Hepatocyte (in vitro differentiated cells): ENCODE results near the gene PIGS. TPM values are rescaled to one million over a fixed set of nuclear protein-coding genes. Genes with fewer than 3 reads are reported as not detected.

Experiments
- DNase-seq: peaks from one replicate; pipeline ENCODE4 v3.0.0-alpha.2; 2016; ENCODE audit warnings: low spot score
- H2AFZ ChIP-seq: fragments of 200-600 bp; sonication (generic); 2 replicates; pipeline ENCODE4 v1.6.0; 2016; ENCODE audit warnings: antibody characterized with exemption, mild to moderate bottlenecking
- H3K27ac ChIP-seq: fragments of 200-600 bp; sonication (generic); 2 replicates; pipeline ENCODE4 v1.5.1; 2016; ENCODE audit warnings: mild to moderate bottlenecking
- H3K27me3 ChIP-seq: fragments of 200-600 bp; sonication (generic); 2 replicates; pipeline ENCODE4 v1.6.1; 2016
- H3K36me3 ChIP-seq: fragments of 200-600 bp; sonication (generic); replicated peaks from 2 replicates; pipeline ENCODE4 v1.5.1; 2016; ENCODE audit warnings: low read depth; ENCODE audit not compliant: insufficient read depth
- H3K4me1 ChIP-seq: fragments of 200-600 bp; sonication (generic); 2 replicates; pipeline ENCODE4 v1.5.1; 2016; ENCODE audit warnings: mild to moderate bottlenecking, moderate library complexity; ENCODE audit not compliant: insufficient read depth
- H3K4me2 ChIP-seq: fragments of 200-600 bp; sonication (generic); 2 replicates; pipeline ENCODE4 v1.6.0; 2016
- H3K4me3 ChIP-seq: fragments of 200-600 bp; sonication (generic); 2 replicates; pipeline ENCODE4 v1.5.1; 2016; ENCODE audit warnings: mild to moderate bottlenecking
- H3K79me2 ChIP-seq: fragments of 200-600 bp; sonication (generic); 2 replicates; pipeline ENCODE4 v1.6.0; 2017; ENCODE audit warnings: mild to moderate bottlenecking
- H3K9me2 ChIP-seq: fragments of 200-600 bp; sonication (generic); replicated peaks from 2 replicates; pipeline ENCODE4 v1.6.0; 2017; ENCODE audit warnings: mild to moderate bottlenecking; ENCODE audit not compliant: insufficient read depth
- H3K9me3 ChIP-seq: fragments of 200-600 bp; sonication (generic); 2 replicates; pipeline ENCODE4 v1.5.1; 2016; ENCODE audit warnings: low read depth, mild to moderate bottlenecking
- H4K20me1 ChIP-seq: fragments of 200-600 bp; sonication (generic); 2 replicates; pipeline ENCODE4 v1.6.0; 2016; ENCODE audit warnings: mild to moderate bottlenecking; ENCODE audit not compliant: insufficient read depth, poor library complexity, severe bottlenecking
- EZH2 ChIP-seq: fragments of 200-600 bp; sonication (generic); IDR thresholded peaks from 2 replicates; pipeline ENCODE4 v1.6.1; 2016; ENCODE audit warnings: antibody characterized with exemption, mild to moderate bottlenecking, borderline replicate concordance
- EZH2phosphoT487 ChIP-seq: fragments of 200-600 bp; sonication (generic); IDR thresholded peaks from one replicate; pipeline ENCODE4 v1.6.1; 2018; ENCODE audit warnings: antibody characterized with exemption, mild to moderate bottlenecking, low read depth, moderate library complexity; ENCODE audit not compliant: unreplicated experiment, severe bottlenecking
- WGBS: methylation state at CpG from one replicate; pipeline ENCODE4 v1.1.6; 2016; ENCODE audit warnings: low lambda C conversion rate; ENCODE audit errors: missing lambda C conversion rate; 5-methylcytosine and 5-hydroxymethylcytosine counted together
- polyA plus RNA-seq: library from polyadenylated mRNA; unstranded; fragments of >200 nt; fragmentation: Nextera tagmentation; extraction: Ambion mirVana; gene quantifications from 2 replicates; pipeline ENCODE4 v1.2.1, GENCODE V29; 2016
- total RNA-seq: library from RNA; depleted of rRNA; stranded (reverse); fragments of >200 nt; gene quantifications from 2 replicates; pipeline ENCODE4 v1.2.3, GENCODE V29; 2014
- TF ChIP-seq, protein P1 (sequence below): fragments of 200-600 bp; sonication (generic); IDR thresholded peaks from 2 replicates; pipeline ENCODE4 v1.5.1; 2016; ENCODE audit warnings: antibody characterized with exemption, mild to moderate bottlenecking; ENCODE audit not compliant: poor library complexity

Gene PIGS
- total and polyA plus RNA-seq, 2 experiments from 2014 or later = 59.1 to 65.4 TPM

DNA sequence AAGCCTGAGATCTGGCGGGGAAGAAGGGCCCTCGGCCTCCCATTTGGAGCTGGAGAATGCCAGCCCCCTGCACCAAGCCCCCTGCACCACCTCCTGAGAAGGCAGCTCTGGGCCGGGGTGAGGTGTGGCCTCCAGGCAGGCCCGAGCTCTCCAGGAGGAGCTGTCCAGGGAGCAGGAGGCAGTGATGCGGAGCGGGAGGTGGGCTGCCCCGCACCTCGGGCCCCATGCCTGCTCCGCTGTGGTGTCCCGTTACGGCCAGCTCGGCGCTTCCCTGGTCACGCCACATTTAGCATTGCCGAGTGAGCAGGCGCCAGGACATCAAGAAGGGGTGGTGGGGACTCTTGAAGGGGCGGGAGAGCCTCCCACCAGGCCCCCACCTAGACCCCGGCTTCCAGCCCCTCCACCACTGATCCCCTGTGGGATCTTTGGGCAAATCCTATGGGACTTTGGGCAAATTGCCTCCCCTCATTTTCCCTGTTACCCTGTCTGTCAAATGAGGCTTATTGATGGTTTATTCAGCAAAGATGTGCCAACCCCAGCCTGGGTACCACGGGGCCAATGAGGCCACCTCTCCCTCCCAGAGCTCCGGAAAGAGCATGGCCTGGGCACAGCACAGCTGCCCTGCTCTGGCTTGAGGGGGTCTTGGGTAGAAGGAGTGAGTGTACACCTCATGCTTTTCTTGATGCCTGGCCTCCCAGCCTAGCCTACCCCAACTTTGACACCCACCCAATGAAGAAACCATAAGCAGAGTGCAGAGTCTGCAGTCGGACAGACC lies 49.8 kb downstream of the PIGS start:
- Histone ChIP-seq H3K27ac (no peak overlapping the region), H3K36me3 (no peaks in the 10 kb centered on the region), H3K4me1 (peaks cover 16% of the 10 kb centered on the region), H3K79me2 (no peaks in the 10 kb centered on the region), H3K27me3 (no peaks in the 10 kb centered on the region), H3K9me2 (no peaks in the 10 kb centered on the region), H3K4me2 (no peak overlapping the region), H3K4me3 (no peak overlapping the region), H2AFZ (no peak overlapping the region), H4K20me1 (no peaks in the 10 kb centered on the region), H3K9me3 (no peaks in the 10 kb centered on the region)
- TF ChIP-seq EZH2 (no peak), EZH2phosphoT487 (no peak)
- TF ChIP-seq, protein P1, sequence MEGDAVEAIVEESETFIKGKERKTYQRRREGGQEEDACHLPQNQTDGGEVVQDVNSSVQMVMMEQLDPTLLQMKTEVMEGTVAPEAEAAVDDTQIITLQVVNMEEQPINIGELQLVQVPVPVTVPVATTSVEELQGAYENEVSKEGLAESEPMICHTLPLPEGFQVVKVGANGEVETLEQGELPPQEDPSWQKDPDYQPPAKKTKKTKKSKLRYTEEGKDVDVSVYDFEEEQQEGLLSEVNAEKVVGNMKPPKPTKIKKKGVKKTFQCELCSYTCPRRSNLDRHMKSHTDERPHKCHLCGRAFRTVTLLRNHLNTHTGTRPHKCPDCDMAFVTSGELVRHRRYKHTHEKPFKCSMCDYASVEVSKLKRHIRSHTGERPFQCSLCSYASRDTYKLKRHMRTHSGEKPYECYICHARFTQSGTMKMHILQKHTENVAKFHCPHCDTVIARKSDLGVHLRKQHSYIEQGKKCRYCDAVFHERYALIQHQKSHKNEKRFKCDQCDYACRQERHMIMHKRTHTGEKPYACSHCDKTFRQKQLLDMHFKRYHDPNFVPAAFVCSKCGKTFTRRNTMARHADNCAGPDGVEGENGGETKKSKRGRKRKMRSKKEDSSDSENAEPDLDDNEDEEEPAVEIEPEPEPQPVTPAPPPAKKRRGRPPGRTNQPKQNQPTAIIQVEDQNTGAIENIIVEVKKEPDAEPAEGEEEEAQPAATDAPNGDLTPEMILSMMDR = no peak
- no peak for DNase-seq
- 61% methylated on average over 20 of the region's 21 CpGs for WGBS

DNA sequence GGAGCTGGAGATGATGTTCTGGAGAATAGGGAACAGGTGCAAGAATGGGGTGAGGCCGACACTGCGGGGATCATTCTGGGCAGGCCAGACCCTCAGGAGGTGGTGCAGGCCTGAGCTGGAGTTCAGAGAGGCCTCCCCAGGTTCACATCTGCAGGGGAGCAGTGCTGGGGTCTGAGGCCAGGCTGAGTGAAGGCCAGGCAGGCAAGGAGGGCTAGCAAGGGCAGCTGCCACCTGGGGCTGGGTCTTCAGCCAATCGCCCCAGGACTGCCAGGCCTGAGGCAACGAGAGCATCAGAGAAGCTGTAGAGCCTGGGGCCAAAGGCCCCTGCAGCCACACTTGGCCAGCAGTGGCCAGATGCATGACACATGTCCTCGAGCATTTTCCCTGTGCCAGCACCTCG lies 50.6 kb downstream of the PIGS start:
- Histone ChIP-seq H2AFZ (no peak overlapping the region), H3K27ac (no peak overlapping the region), H3K4me2 (no peak overlapping the region), H3K79me2 (no peaks in the 10 kb centered on the region), H3K36me3 (no peaks in the 10 kb centered on the region), H3K27me3 (no peaks in the 10 kb centered on the region), H3K9me3 (no peaks in the 10 kb centered on the region), H3K9me2 (no peaks in the 10 kb centered on the region), H3K4me1 (peaks cover 13% of the 10 kb centered on the region), H3K4me3 (no peak overlapping the region), H4K20me1 (no peaks in the 10 kb centered on the region)
- 88% methylated on average over 6 of the region's 6 CpGs for WGBS
- no peak for DNase-seq
- TF ChIP-seq EZH2phosphoT487 (no peak), EZH2 (no peak)
- TF ChIP-seq, protein P1 = no peak

DNA sequence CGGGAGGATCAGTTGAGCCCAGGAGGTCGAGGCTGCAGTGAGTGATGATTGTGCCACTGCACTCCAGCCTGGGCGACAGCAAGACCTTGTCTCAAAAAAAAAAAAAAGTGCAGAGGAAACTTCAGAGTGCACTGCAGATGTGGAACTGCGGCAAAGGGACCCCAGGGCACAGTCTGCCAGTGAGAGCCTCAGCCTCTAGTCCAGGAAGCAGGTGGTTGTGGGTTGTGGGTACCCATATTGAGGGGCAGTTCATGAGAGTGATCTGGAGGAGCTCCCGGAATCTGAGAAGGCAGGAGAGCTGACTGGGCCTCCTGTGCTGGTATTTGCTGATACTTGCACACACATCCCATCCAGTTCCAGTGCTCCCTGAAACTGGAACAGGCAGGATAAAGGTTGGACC lies 52.1 kb downstream of the PIGS start:
- Histone ChIP-seq H3K4me3 (no peak overlapping the region), H3K27ac (no peak overlapping the region), H3K27me3 (no peaks in the 10 kb centered on the region), H3K36me3 (no peaks in the 10 kb centered on the region), H4K20me1 (no peaks in the 10 kb centered on the region), H3K79me2 (no peaks in the 10 kb centered on the region), H2AFZ (no peak overlapping the region), H3K9me2 (no peaks in the 10 kb centered on the region), H3K4me1 (peaks cover under 1% of the 10 kb centered on the region), H3K4me2 (no peak overlapping the region), H3K9me3 (no peaks in the 10 kb centered on the region)
- no peak for DNase-seq
- WGBS = 83% methylated on average over 5 of the region's 5 CpGs
- TF ChIP-seq EZH2phosphoT487 = no peak

DNA sequence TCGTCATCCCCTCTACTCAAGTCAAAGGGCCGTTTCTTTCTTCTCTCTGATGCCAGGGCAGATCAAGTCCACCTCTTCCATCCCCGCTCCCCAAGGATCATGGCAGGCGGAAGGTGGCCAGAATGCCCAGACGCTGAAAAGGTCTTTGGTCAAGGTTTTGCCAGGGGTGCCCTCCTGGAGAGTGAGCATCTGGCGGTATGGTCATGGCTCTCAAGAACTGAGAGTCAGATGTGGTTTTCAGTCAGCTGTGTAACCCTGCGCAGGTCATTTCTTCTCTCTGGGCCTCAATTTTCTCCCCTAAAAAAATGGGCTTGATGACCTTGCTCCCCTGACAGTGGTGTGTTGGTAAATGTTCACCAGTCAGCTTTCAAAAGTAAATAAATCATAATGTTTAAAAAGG lies 52.7 kb downstream of the PIGS start:
- 94% methylated on average over 7 of the region's 7 CpGs for WGBS
- H3K27me3 ChIP-seq = no peaks in the 10 kb centered on the region
- H3K4me2 ChIP-seq = no peak overlapping the region
- no peaks in the 10 kb centered on the region for H3K9me3 ChIP-seq
- no peaks in the 10 kb centered on the region for H3K36me3 ChIP-seq
- H3K4me3 ChIP-seq = no peak overlapping the region
- H4K20me1 ChIP-seq = no peaks in the 10 kb centered on the region
- no peak for DNase-seq
- H2AFZ ChIP-seq = no peak overlapping the region
- no peaks in the 10 kb centered on the region for H3K9me2 ChIP-seq
- H3K27ac ChIP-seq = no peak overlapping the region
- no peaks in the 10 kb centered on the region for H3K4me1 ChIP-seq
- TF ChIP-seq, protein P1 = no peak
- no peak for TF ChIP-seq EZH2
- no peak for TF ChIP-seq EZH2phosphoT487
- no peaks in the 10 kb centered on the region for H3K79me2 ChIP-seq
